HG03442 (cell line): Measurements from ENCODE around the gene ETS1.
A peak's percentile ranks its signal among the peaks of the same experiment; 100 is the strongest.

Experiments
- ATAC-seq: cut with Tn5 transposase; IDR thresholded peaks from one replicate; pipeline ENCODE4 v1.9.1; 2021; ENCODE audit warnings: mild to moderate bottlenecking, moderate library complexity; ENCODE audit not compliant: unreplicated experiment

The ETS1 gene

DNA sequence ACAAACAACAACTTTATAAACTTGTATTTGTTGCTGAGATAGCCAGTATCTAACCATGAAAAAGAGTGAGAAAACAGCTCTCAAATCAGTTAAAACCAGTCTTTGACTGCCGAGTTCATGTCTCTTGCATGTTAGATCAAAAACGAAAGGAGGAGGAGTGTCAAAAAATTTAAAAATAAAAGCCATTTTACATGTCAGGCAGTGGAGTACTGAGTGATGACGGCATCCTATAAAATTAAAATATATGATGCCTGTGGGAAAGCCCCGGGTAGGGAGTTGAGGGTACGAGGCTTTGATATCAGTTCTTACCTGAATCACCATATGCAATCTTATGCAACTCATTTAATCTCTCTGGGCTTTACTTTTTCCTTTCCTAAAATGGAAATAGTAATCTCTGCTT lies 117.3 kb downstream of the ETS1 start:
- ATAC-seq = no peak

DNA sequence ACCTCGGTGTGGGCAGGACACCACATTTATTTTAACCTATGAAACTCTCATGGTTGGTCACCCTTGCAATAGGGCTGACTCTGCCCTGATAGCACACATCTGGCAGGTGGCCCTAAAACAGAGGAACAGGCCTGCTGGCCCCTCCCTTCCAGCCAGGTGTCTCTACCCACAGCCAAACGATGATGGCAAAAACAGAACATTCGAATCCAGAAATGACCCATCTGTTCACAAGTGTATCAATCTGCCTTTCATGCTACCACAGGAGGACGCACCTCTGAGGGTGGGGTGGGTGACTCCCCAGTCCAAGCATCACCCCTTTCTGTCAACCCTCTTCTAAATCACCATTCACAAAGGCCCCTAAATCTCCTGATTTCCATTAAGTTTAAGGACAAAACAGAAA lies 118.1 kb downstream of the ETS1 start:
- peak; percentile 37 for ATAC-seq

GRCh38 chr11:128468111-128468510 lies 119.2 kb downstream of the ETS1 start:
- ATAC-seq = no peak

DNA sequence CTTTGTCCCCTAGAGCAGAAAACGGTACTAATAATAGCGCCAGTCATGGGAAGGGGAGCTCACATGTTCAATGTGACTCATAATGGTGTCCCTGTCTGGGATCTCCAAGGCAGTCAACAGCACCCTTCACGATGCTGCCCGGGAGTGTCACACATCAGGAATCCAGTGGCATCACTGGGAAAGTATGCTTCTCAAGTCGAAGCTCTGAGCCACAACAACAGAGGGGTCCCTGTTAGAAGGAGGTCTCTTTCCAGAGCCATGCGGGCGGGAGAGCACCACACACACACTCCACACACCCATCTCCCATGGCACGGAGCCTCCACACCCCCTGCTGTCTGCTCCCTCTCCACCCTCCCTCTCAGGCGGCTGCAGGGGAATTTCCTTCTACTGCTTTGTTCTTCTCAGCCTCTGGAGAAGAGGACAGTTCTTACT lies 119.7 kb downstream of the ETS1 start:
- no peak for ATAC-seq

GRCh38 chr11:128467041-128467440 lies 120.3 kb downstream of the ETS1 start:
- no peak for ATAC-seq

GRCh38 chr11:128465946-128466705 lies 121.2 kb downstream of the ETS1 start:
- ATAC-seq = no peak

DNA sequence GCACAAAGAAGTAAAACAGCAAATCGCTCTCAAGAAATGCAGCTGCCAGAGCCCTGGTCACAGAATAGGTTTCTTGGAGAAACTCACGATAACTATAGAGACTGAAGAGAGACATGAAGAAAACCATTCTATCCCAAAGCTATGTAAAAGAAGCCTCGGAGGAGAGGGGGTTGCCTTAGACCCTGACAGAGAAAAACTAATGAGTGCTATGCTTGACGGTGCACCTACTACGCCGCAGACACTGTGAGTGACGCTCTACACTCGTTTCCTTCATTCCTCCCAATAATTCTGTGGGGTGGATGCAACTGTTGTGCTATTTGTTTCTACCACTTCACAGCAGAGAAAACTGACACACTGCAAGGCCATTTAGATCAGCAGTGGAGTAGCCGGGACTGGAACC lies 121.8 kb downstream of the ETS1 start:
- no peak for ATAC-seq

DNA sequence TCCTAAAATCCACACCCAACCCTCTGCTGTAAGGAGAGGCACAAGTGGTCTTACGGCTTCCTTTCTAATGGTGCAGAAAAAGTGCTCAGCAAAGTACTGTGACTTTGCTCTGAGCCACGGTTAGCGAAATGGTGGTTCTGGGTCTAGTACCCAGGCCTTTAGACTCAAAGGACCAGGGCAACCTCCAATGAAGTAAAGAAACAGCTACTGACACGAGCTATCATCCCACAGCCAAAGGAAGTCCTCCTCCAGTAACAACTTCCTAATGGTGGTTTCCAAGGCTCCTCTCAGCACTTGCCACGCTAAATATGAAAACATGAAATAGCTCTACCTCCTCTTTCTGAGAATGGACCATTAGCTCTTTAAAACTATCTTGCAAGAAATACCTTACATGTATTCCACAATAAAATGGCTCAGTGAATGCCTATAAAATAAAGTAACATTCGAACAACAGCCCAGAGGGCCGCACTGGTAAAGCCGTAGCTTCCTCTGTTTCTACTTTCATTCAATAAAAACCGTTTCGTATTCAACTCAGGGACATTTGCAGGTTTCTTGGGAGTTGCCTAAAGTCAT lies 122.4 kb downstream of the ETS1 start:
- ATAC-seq = no peak

- ATAC-seq = no peak
Observed at GRCh38 chr11:128463979-128464378, 123.4 kb downstream of the ETS1 start.

DNA sequence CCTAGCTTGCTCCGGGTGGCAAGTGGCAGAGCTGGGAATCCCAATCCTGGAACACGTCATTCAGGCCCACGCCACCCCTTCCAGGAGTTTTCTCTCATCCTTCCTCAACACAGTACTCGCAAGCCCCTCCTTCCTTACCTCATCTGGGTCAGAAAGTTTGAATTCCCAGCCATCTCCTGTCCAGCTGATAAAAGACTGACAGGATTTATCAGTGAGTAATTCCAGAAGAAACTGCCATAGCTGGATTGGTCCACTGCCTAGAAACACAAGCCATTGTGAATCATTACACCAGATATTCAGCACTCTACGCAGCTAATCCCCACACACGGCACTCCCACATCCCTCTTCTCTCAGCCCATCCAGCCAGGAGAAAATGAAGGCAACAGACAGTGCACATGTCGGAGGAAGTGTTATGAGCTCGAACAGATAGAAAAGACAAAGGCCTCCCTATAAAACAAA lies 124.0 kb downstream of the ETS1 start:
- ATAC-seq = no peak

DNA sequence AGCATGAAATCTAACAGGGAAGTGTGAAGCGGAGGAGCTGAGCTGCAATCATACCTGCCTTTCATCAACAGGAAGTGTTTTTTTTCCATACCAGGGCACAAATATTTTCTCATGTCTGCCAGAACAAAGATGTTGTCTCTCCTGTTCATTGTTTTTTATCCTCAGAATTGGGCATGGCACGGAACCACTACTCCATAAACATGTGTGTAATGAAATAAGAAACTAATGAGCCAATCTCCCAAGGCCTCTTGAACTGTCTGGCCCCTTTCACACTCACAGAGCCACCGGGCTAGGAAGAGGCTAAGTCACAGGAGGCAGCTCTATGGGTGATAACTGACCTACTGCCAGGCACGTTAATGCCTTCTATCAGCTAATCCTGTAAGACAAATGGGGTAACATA lies 124.4 kb downstream of the ETS1 start:
- no peak for ATAC-seq

- no peak for ATAC-seq
Observed at GRCh38 chr11:128462189-128462588, 125.2 kb downstream of the ETS1 start.

GRCh38 chr11:128458321-128458720 lies 129.0 kb downstream of the ETS1 start:
- no peak for ATAC-seq

- no peak for ATAC-seq
Observed at GRCh38 chr11:128457874-128458273, 129.5 kb downstream of the ETS1 start.

- ATAC-seq = no peak
Observed at GRCh38 chr11:128456566-128457268, 130.6 kb downstream of the ETS1 start.

GRCh38 chr11:128455766-128456165 lies 131.6 kb downstream of the ETS1 start:
- no peak for ATAC-seq

- no peak for ATAC-seq
Observed at GRCh38 chr11:128453444-128454336, 133.7 kb downstream of the ETS1 start.

- ATAC-seq = no peak
Observed at GRCh38 chr11:128451652-128452470, 135.5 kb downstream of the ETS1 start.

DNA sequence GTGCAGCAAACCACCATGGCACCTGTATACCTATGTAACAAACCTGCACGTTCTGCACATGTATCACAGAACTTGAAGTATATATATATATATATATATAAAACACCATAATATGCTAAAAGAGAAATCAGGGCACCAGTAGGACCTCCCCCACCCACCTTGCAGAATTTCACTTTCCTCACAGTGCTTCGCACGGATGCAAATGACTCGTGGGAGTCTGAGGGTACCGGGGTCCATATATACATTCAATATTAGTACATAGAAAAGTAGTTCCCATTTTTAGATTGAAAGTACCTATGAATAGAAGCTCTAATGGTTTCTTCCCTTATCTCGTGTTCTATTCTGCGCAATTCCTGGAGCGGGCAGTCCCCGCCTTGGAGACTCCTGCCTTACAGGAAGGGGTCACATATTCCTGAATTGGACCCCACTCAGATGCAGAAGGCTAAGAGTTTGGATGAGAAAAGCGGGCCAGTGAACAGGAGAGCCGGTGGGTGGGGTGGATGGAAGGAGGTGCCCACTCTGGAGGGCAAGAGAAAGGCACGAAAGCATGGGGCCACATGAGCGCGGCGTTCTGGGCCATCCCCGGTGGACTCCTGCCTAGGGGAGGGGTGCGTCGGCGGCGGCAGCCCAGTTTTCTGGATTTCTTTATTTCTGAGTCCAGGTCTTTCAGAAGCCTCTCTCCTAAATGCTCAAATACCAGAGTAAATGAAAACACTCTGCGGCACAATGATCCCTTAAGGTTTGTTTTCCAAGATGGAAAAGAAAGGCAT lies 136.3 kb downstream of the ETS1 start:
- no peak for ATAC-seq
